Stomach (tissue), 4 donors: ENCODE measurements around the gene BDH1.

Experiments
- CTCF ChIP-seq, 7 experiments: fragments of 450-650 bp in 4 of 7; fragments of 200-600 bp in 3 of 7; sonication (generic) in 3 of 7; IDR thresholded peaks; one replicate each; pipeline ENCODE4 v1.5.1; 2016 to 2019; ENCODE audit warnings: antibody characterized with exemption in 7 of 7, control low read depth in 2 of 7, mild to moderate bottlenecking in 1 of 7
- EP300 ChIP-seq: sonication (generic); formaldehyde crosslinking; IDR thresholded peaks from one replicate; pipeline ENCODE4 v1.6.1; 2017; ENCODE audit warnings: antibody characterized with exemption
- POLR2A ChIP-seq, 4 donors: fragments of 450-650 bp; IDR thresholded peaks; one replicate each; pipeline ENCODE4 v1.6.1; 2016; ENCODE audit warnings: antibody characterized with exemption in 4 of 4, control low read depth in 2 of 4, mild to moderate bottlenecking in 1 of 4, moderate library complexity in 1 of 4

GRCh38 chr3:197508924-197509775 is 46.6 kb downstream of the BDH1 start:
- no peak for TF ChIP-seq CTCF (IDR thresholded peaks at IDR 0.05)
- TF ChIP-seq EP300, result no peak
- TF ChIP-seq POLR2A (IDR thresholded peaks at IDR 0.05), result no peak
